Ureter (tissue), 1 donor: ENCODE data around the gene P2RY11. TPM values are rescaled to one million over a fixed set of nuclear protein-coding genes. Genes with fewer than 3 reads are reported as not detected.

Experiments used
- DNase-seq: peaks from one replicate; pipeline ENCODE4 v3.0.0-alpha.2; 2020; ENCODE audit warnings: low spot score
- total RNA-seq: library from RNA; stranded (reverse); gene quantifications from one replicate; pipeline ENCODE4 v1.2.4, GENCODE V29; 2023
- donor health status: DM: yes; HTN: yes; CAD: no.

Gene P2RY11
- total RNA-seq, 1 donor from 2014 or later: 25.6 TPM

DNA sequence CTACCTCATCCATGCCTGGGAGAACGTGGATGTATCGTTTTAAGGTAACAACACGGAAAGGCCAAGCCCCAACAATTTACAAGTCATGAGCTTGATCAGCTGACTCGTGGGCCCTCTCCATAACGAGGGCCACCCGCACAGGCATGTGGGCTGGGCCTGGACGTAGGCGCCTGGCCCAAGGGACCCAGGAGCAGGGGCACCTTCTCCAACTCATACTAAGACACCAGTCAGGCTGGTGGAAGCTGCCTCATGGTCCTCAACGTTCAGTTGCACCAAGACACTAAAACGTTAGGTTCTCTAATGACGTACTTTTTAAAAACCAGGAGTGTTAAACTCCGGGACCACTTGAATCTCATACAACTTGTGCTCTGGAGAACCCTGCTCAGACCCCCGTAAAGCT is 30.0 kb downstream of the P2RY11 start:
- no peak for DNase-seq

DNA sequence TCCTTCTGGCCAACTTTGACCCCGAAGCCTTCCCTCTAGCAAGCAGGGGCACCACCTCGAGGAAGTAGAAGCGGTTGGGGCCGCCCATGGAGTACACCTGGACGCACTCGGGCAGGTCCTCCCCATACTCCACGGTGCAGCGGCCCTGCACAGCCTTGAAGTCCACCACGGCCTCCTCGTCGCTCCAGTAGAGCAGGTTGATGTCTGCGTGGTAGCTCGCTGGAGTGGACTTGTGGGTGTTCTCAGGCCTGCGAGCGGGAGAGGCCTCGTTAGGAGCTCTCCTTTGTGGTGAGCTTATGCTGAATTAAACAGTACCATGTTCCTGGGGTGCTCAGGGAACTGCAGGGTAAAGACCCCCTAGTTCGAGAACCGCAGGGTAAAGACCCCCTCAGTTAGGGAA is 30.5 kb downstream of the P2RY11 start:
- DNase-seq: no peak

DNA sequence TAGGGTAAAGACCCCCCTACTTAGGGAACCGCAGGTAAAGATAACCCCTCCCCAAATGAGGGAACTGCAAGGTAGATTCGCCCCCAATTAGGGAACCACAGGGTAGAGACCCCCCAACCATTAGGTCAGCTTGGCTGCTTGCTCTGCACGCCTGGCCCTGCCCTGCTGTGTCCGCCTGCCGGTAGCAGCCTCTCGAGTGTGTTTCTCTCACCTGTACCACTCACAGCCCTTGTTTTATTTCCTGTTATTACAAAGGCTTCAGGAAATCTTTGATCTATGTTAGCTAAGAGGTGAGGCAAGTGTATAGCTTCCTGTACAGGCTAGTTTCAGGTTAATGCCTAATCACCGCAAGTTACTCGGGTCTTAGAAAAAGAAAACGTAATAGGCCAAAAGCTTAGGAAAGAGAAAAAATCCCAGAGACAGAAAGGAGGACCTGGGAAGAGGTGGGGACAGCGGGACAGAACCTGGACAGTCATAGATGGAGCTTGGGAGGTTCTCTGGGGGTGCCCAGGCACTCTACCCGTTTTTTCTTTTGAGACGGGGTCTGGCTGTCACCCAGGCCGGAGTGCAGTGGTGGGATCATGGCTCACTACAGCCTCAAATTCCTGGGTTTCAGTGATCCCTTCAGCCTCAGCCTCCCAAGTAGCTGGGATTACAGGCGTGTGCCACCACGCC is 31.3 kb downstream of the P2RY11 start:
- peak; percentile 58 for DNase-seq

DNA sequence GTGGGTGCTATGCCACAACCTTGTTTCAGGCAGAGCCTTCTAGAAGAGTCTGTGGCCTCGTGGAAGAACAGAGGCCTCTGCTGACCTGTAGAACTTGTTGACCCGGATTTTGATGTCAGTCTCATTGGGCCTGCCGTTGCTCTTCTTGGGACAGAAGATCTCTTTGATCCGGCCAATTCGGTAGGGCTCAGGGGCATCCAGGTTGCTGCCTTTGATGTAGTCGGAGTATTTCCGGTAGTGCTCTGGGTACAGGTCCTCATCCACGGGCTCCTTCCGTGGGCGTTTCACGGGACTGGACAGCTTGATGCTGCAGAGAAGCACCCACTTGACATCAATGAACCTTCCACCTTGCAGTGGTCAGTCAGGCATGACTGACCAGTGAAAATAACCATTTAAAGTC is 32.2 kb downstream of the P2RY11 start:
- no peak for DNase-seq

DNA sequence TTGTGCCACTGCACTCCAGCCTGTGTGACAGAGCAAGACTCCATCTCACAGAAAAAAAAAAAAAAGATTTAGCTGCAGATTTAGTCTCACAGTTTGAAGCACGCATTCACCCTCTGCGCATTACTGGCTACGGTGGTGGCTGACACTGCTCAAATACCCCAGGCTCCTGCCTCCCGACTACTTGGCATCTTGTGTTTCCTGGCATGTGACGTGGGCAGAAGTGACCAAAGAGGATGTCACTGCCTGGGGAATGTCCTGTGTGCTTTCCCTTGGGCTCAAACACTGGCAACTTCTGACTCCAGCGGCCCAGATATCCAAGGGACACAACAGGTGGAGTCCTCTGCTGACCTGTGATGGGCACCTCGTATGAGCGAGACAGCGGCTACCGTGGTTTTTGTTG is 32.9 kb downstream of the P2RY11 start:
- DNase-seq: no peak

DNA sequence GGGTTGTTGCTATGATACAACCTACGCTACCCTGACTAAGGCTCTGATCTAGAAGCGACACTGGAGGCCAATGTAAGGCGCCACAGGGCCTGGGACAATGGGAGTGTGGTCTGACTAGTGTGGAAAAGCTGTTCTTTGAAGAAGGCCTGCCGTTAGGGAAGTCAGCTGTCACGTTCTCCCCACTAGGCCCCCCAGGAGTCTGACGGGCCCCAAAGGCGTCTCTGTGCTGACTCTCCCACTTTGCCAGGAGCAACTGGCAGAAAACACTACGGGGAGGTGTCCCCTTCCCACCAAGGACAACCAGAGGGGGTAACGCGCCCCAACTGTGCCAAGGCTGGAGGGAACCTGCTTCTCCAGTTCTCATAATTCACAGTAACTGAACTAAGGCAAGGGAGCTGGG is 33.5 kb downstream of the P2RY11 start:
- DNase-seq: no peak

DNA sequence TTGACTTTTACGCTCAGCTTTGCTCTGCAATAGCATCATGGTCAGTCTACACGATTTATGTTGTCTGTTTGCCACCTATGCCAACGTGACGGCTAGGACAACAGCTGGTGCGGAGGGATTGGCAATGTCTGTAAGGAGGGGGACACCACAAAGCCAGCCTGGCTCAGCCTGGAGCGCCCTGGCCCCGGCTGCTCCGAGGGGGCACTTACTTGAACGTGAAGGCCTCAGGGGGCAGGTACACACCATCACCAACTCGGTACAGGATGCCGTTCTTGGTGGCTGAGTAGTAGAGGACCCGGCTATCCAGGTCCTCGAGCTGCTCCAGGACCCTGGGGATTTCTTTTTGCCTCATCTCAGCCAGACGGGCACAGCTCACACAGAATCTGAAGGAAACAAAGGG is 34.6 kb downstream of the P2RY11 start:
- no peak for DNase-seq

DNA sequence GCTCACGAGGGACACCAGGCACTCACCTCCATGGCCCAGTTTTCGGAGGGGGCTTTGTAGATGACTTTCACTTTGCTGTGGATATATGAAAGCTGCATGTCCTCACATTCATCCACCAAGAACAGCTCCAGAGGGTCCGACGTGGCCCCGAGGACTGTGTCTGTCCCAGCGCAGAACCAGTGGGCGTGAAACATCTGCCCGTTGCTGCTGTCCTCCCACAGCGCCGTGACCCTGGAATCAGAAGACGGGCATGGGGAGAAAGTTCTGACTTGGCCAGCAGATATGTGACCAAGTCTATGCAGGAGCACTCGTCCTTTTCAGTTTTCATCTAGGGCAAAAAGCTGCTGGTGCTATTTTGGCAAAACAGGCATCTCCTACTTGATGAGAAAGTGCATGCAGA is 37.9 kb downstream of the P2RY11 start:
- DNase-seq: no peak

GRCh38 chr19:10151521-10151920 is 40.0 kb downstream of the P2RY11 start:
- DNase-seq: no peak

- no peak for DNase-seq
Measured at GRCh38 chr19:10152100-10152499, 40.6 kb downstream of the P2RY11 start.

DNA sequence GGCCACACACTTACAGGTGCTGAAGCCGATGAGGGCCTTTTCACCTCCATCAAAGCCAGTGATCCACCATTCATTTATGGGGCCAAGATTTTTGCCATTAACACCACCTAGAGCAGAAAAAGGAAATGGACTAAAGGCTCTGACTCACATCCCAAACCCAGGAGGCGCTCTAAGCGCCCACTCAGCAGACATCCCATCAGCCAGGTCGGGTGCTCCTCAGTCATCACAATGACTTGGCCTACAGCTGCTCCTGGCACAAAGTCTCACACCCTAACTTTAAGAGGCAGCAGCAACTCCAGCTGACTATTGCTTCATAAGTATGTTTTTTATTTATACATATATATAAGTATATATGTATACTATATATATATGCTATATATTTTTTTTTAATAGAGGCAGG is 44.3 kb downstream of the P2RY11 start:
- no peak for DNase-seq

GRCh38 chr19:10158071-10158470 is 46.6 kb downstream of the P2RY11 start:
- DNase-seq: no peak

GRCh38 chr19:10158485-10158884 is 47.0 kb downstream of the P2RY11 start:
- no peak for DNase-seq

- no peak for DNase-seq
Measured at GRCh38 chr19:10159610-10160009, 48.1 kb downstream of the P2RY11 start.

GRCh38 chr19:10163536-10163935 is 52.0 kb downstream of the P2RY11 start:
- no peak for DNase-seq

Other genes starting within 250 kb of the P2RY11 start
- gene OLFM2, start 175.2 kb upstream of the P2RY11 start, total RNA-seq: 5.6 TPM
- gene COL5A3, start 101.2 kb upstream of the P2RY11 start, total RNA-seq: 12.4 TPM
- gene RDH8, start 98.2 kb upstream of the P2RY11 start, total RNA-seq: not detected
- gene SHFL, start 25.4 kb upstream of the P2RY11 start, total RNA-seq: 44.6 TPM
- gene ANGPTL6, start 9.0 kb upstream of the P2RY11 start, total RNA-seq: 0.81 TPM
- gene PPAN, start 5.3 kb upstream of the P2RY11 start, total RNA-seq: 78.6 TPM
- gene EIF3G, start 8.2 kb downstream of the P2RY11 start, total RNA-seq: 238 TPM
- 61.1 TPM for gene DNMT1, start 83.3 kb downstream of the P2RY11 start, total RNA-seq
- gene S1PR2, start 119.6 kb downstream of the P2RY11 start, total RNA-seq: 10.9 TPM
- 65.3 TPM for gene MRPL4, start 140.5 kb downstream of the P2RY11 start, total RNA-seq
- 20.4 TPM for gene ICAM1, start 159.4 kb downstream of the P2RY11 start, total RNA-seq
- gene ICAM4, start 175.3 kb downstream of the P2RY11 start, total RNA-seq: 1.0 TPM
- 1.8 TPM for gene ICAM5, start 178.3 kb downstream of the P2RY11 start, total RNA-seq
- gene ZGLP1, start 198.1 kb downstream of the P2RY11 start, total RNA-seq: 6.3 TPM
- 25.8 TPM for gene FDX2, start 204.3 kb downstream of the P2RY11 start, total RNA-seq
- gene RAVER1, start 221.8 kb downstream of the P2RY11 start, total RNA-seq: 41.7 TPM
- 8.7 TPM for gene ICAM3, start 227.9 kb downstream of the P2RY11 start, total RNA-seq